GM18526 (cell line): Measurements from ENCODE around the gene GPC3.

Experiments used
- POLR2A ChIP-seq: IDR thresholded peaks from 3 replicates; pipeline ENCODE4 v1.6.1; 2011; ENCODE audit not compliant: insufficient read length; ENCODE audit errors: extremely low read depth

Gene GPC3

GRCh38 chrX:133598601-133599335 is 386.6 kb downstream of the GPC3 start:
- no peak for TF ChIP-seq POLR2A

GRCh38 chrX:133594156-133594555 is 391.2 kb downstream of the GPC3 start:
- TF ChIP-seq POLR2A: no peak

DNA sequence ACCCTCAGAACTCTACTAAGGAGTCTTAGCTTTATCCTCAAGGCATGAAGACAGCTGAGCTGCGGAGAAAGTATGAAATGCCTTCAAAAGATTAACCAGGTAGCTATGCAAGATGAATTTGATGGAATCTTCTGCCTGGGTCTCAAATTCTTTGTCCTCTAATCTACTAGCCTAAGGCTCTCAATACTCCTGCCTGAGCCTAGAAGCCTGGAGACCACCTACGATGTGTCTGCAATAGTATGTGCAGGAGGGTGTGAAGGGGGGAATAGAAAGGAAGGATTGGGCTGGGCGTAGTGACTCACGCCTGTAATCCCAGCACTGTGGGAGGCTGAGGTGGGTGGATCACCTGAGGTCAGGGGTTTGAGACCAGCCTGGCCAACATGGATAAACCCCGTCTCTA is 391.9 kb downstream of the GPC3 start:
- no peak for TF ChIP-seq POLR2A

GRCh38 chrX:133590703-133591505 is 394.5 kb downstream of the GPC3 start:
- no peak for TF ChIP-seq POLR2A

- TF ChIP-seq POLR2A: no peak
Measured at GRCh38 chrX:133588827-133589226, 396.6 kb downstream of the GPC3 start.

- TF ChIP-seq POLR2A: no peak
Measured at GRCh38 chrX:133587818-133588217, 397.6 kb downstream of the GPC3 start.

DNA sequence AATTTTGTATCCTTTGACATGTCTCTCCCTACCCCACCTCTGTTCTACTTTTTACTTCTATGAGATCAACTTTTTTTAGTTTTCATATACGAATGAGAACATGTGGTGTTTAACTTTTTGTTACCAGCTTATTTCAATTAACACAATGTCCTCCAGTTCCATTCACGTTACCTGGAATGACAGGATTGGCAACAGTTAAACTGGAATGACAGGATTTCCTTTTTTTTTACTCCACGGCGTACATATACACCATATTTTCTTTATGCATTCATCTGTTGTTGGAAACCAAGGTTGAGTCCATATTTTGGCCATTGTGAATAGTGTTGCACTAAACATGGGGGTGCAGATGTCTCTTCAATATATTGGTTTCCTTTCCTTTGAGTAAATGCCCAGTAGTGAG is 398.3 kb downstream of the GPC3 start:
- TF ChIP-seq POLR2A: no peak

GRCh38 chrX:133586443-133586842 is 399.0 kb downstream of the GPC3 start:
- TF ChIP-seq POLR2A: no peak

- TF ChIP-seq POLR2A: no peak
Measured at GRCh38 chrX:133583825-133584224, 401.6 kb downstream of the GPC3 start.

DNA sequence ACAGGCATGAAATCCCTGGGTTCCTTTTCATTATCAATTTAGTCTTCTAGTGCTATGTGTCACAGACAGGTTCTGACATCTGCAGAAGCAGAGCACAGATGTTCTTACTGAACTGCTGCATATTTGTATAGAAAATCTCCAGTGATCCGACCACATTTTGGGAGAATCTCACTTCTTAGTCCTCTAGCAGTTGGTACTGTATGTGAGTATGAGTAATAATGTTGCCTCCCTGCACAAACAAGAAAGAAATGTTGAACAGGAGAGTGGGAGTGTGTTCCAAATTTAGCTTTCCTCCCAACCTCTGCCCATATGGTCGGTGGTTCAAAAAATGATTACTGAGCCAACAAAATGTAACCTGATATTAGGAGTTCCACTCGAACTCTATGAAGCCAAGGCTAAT is 404.8 kb downstream of the GPC3 start:
- TF ChIP-seq POLR2A: no peak

GRCh38 chrX:133579631-133580030 is 405.8 kb downstream of the GPC3 start:
- no peak for TF ChIP-seq POLR2A

GRCh38 chrX:133576876-133577275 is 408.5 kb downstream of the GPC3 start:
- TF ChIP-seq POLR2A: no peak

DNA sequence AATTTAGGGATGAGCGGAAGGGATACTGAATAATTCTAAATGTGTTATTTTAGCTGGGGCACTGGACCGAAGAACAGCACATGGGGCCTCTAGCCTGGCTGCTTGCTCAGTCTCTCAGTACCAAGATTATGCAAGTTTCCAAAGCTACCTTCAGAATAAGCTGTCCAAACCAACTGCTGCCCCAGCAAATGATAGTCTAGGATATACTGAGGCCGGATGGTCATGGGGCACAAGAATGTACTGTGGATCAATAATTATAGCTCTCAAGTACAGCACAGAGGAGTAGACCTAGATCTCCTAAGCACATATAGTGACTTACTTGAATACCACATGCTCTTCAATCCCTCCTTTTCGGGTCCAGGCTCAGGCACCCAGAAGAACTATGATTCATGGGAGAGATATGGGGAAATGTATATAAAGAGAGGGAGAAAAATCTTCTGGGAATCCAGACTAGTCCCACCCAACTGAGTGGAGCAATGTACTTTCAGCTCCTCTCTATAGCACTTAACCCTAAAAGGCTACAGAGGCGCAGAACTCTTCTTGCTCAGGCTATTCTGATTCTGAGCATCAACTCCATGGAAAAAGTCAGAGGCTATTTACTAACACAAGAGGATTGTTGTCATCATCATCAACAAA is 409.8 kb downstream of the GPC3 start:
- no peak for TF ChIP-seq POLR2A

- TF ChIP-seq POLR2A: no peak
Measured at GRCh38 chrX:133574716-133575115, 410.7 kb downstream of the GPC3 start.

DNA sequence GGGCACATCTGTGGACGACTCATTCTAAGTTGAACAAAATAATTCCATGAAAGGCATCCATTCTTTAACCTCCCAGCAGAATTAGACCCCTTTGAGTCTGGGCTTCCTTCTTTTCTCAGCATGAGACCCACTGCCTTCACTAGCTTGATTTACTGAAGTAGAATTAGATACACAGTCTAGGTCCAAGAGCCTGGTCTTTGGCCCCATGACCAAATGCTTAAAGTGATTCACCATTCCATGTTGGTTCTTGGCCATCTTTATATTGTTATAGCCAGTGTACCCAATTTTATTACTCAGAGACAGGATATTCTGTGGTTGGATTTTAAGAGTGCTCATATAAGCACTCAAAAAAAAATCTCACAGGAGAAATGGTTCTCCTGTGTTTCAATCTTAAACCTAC is 414.8 kb downstream of the GPC3 start:
- no peak for TF ChIP-seq POLR2A

- TF ChIP-seq POLR2A: no peak
Measured at GRCh38 chrX:133569217-133569616, 416.2 kb downstream of the GPC3 start.

DNA sequence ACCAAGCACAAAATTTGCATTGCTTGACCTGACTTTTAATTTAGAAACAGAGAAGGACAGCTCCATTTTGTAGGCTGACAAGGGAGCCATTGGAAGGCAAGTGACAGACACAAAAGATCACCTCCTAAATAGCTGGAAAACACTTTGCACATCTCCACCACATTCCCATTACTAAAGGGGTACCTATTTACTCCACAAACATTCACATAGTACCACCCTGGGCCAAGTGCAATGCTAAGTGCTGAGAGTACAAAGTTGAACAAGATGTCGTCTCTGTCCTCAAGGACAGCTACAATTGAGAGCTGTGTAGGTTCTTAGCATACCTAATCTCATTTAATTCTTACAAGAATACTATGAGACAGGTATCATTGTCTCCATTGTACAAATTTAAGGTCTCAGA is 417.3 kb downstream of the GPC3 start:
- no peak for TF ChIP-seq POLR2A

GRCh38 chrX:133566876-133567275 is 418.5 kb downstream of the GPC3 start:
- TF ChIP-seq POLR2A: no peak
